C4-2B (cell line): ENCODE measurements around the gene LRBA.
"Not testable (repeated sequence)": the region's sequence is repeated elsewhere in the genome, so short reads cannot be mapped to it uniquely, and the experiment has no call there.

Source experiments
- CTCF ChIP-seq: fragments of 450-650 bp; conservative IDR thresholded peaks from 2 replicates; pipeline ENCODE4 v1.5.1; 2017; ENCODE audit warnings: mild to moderate bottlenecking
- ZFX ChIP-seq: fragments of 450-650 bp; IDR thresholded peaks from 2 replicates; pipeline ENCODE4 v1.6.1; 2017

- not testable (repeated sequence) for TF ChIP-seq CTCF, ZFX
These were observed 48.1 kb upstream of the LRBA start for GRCh38 chr4:151063143-151063542.
